Loucy (cell line): ENCODE data around the gene H19.

ENCODE experiments used
- H2AFZ ChIP-seq: fragments of 200-600 bp; sonication (generic); 2 replicates; pipeline ENCODE4 v1.6.0; 2016; ENCODE audit warnings: antibody characterized with exemption, mild to moderate bottlenecking, low read length, moderate library complexity
- H3F3A ChIP-seq: fragments of 200-600 bp; 2 replicates; pipeline ENCODE4 v1.6.0; 2016; ENCODE audit warnings: antibody characterized with exemption, low read depth, mild to moderate bottlenecking
- H3K27me3 ChIP-seq: fragments of 200-600 bp; sonication (generic); 2 replicates; pipeline ENCODE4 v1.6.1; 2014; ENCODE audit warnings: low read length, mild to moderate bottlenecking; ENCODE audit not compliant: insufficient read depth, poor library complexity, severe bottlenecking
- H3K36me3 ChIP-seq: fragments of 200-600 bp; sonication (generic); 2 replicates; pipeline ENCODE4 v1.6.1; 2016; ENCODE audit warnings: low read length; ENCODE audit not compliant: insufficient read depth
- H3K4me1 ChIP-seq: fragments of 200-600 bp; sonication (generic); 2 replicates; pipeline ENCODE4 v1.5.1; 2014; ENCODE audit warnings: low read length, mild to moderate bottlenecking; ENCODE audit not compliant: insufficient read depth, poor library complexity, severe bottlenecking
- H3K4me2 ChIP-seq: fragments of 200-600 bp; sonication (generic); 2 replicates; pipeline ENCODE4 v1.6.0; 2014; ENCODE audit warnings: antibody characterized with exemption, low read length, low read depth, mild to moderate bottlenecking; ENCODE audit not compliant: poor library complexity, severe bottlenecking
- H3K4me3 ChIP-seq: fragments of 200-600 bp; sonication (generic); 2 replicates; pipeline ENCODE4 v1.5.1; 2014; ENCODE audit warnings: low read length, mild to moderate bottlenecking, mixed read lengths; ENCODE audit not compliant: poor library complexity, severe bottlenecking
- H3K79me2 ChIP-seq: fragments of 200-600 bp; sonication (generic); 2 replicates; pipeline ENCODE4 v1.6.1; 2014; ENCODE audit warnings: low read length; ENCODE audit not compliant: insufficient read depth
- H3K9ac ChIP-seq: fragments of 200-600 bp; sonication (generic); 2 replicates; pipeline ENCODE4 v1.6.0; 2014; ENCODE audit warnings: mild to moderate bottlenecking, low read depth, low read length, moderate library complexity; ENCODE audit not compliant: poor library complexity, severe bottlenecking
- H3K9me2 ChIP-seq: fragments of 200-600 bp; sonication (generic); replicated peaks from 2 replicates; pipeline ENCODE4 v1.6.1; 2016; ENCODE audit warnings: low read depth, low read length, mixed read lengths
- H3K9me3 ChIP-seq: fragments of 200-600 bp; sonication (generic); 2 replicates; pipeline ENCODE4 v1.6.1; 2014; ENCODE audit warnings: mild to moderate bottlenecking, antibody characterized with exemption, low read length, low read depth; ENCODE audit not compliant: insufficient read depth
- H4K20me1 ChIP-seq: fragments of 200-600 bp; sonication (generic); 2 replicates; pipeline ENCODE4 v1.6.0; 2014; ENCODE audit warnings: antibody characterized with exemption, low read length, mild to moderate bottlenecking; ENCODE audit not compliant: insufficient read depth, poor library complexity, severe bottlenecking
- EZH2phosphoT487 ChIP-seq: fragments of 200-600 bp; IDR thresholded peaks from 2 replicates; pipeline ENCODE4 v1.6.1; 2018; ENCODE audit warnings: antibody characterized with exemption, mild to moderate bottlenecking, moderate library complexity, borderline replicate concordance
- TF ChIP-seq, protein P1 (sequence below): fragments of 200-600 bp; sonication (generic); conservative IDR thresholded peaks from 2 replicates; pipeline ENCODE4 v1.5.1; 2014; ENCODE audit warnings: mild to moderate bottlenecking, antibody characterized with exemption, low read length

The H19 gene

DNA sequence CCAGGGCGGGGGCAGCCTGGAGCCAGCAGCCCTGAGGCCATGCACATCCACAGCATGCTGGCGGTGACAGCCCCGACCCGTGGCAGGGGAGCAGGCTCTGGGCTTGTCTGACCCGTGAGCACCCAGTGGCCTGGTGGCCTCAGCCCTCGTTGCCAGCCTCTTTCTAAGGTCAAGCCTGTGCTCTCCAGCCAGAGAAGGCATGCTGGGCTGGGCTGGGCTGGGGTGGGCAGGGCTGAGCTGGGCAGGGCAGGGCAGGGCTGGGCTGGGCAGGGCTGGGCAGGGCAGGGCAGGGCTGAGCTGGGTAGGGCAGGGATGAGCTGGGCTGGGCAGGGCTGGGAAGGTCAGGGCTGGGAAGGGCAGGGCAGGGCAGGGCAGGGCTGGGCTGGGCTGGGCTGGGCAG lies 10.6 kb downstream of the H19 start:
- Histone ChIP-seq H3K9me3 (no peaks in the 10 kb centered on the region), H3F3A (no peaks in the 10 kb centered on the region), H3K4me1 (no peaks in the 10 kb centered on the region), H2AFZ (no peak overlapping the region), H3K9ac (no peak overlapping the region), H3K27me3 (no peaks in the 10 kb centered on the region), H3K4me2 (no peak overlapping the region), H4K20me1 (no peaks in the 10 kb centered on the region), H3K9me2 (no peaks in the 10 kb centered on the region), H3K79me2 (no peaks in the 10 kb centered on the region), H3K4me3 (no peak overlapping the region), H3K36me3 (no peaks in the 10 kb centered on the region)
- no peak for TF ChIP-seq EZH2phosphoT487
- TF ChIP-seq, protein P1, sequence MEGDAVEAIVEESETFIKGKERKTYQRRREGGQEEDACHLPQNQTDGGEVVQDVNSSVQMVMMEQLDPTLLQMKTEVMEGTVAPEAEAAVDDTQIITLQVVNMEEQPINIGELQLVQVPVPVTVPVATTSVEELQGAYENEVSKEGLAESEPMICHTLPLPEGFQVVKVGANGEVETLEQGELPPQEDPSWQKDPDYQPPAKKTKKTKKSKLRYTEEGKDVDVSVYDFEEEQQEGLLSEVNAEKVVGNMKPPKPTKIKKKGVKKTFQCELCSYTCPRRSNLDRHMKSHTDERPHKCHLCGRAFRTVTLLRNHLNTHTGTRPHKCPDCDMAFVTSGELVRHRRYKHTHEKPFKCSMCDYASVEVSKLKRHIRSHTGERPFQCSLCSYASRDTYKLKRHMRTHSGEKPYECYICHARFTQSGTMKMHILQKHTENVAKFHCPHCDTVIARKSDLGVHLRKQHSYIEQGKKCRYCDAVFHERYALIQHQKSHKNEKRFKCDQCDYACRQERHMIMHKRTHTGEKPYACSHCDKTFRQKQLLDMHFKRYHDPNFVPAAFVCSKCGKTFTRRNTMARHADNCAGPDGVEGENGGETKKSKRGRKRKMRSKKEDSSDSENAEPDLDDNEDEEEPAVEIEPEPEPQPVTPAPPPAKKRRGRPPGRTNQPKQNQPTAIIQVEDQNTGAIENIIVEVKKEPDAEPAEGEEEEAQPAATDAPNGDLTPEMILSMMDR, result no peak

DNA sequence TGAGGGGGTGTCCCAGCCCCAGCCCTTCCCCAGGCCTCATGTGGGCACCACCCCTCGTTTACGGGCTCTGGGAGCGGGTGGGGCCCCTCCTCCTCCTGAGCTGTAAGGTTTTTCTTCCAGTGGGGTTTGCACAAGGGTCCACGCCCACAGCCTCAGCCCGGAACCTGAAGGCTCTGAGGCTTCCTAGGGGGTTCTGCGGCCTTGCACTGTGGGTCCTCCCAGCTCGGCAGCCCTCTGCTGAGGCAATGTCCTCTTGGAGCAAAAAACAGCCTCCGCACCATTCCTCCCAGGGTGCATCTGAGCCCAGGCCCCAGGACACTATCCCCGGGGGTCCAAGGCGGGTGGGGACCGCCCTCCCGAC lies 14.1 kb downstream of the H19 start:
- no peak overlapping the region for H3K9ac ChIP-seq
- H3K9me3 ChIP-seq, result no peaks in the 10 kb centered on the region
- no peaks in the 10 kb centered on the region for H3K9me2 ChIP-seq
- no peaks in the 10 kb centered on the region for H3K36me3 ChIP-seq
- TF ChIP-seq, protein P1, result no peak
- TF ChIP-seq EZH2phosphoT487, result no peak
- H3K79me2 ChIP-seq, result no peaks in the 10 kb centered on the region
- no peak overlapping the region for H2AFZ ChIP-seq
- H3F3A ChIP-seq, result no peaks in the 10 kb centered on the region
- no peak overlapping the region for H3K4me3 ChIP-seq
- H3K4me2 ChIP-seq, result no peak overlapping the region
- H3K4me1 ChIP-seq, result no peaks in the 10 kb centered on the region
- no peaks in the 10 kb centered on the region for H3K27me3 ChIP-seq
- no peaks in the 10 kb centered on the region for H4K20me1 ChIP-seq

DNA sequence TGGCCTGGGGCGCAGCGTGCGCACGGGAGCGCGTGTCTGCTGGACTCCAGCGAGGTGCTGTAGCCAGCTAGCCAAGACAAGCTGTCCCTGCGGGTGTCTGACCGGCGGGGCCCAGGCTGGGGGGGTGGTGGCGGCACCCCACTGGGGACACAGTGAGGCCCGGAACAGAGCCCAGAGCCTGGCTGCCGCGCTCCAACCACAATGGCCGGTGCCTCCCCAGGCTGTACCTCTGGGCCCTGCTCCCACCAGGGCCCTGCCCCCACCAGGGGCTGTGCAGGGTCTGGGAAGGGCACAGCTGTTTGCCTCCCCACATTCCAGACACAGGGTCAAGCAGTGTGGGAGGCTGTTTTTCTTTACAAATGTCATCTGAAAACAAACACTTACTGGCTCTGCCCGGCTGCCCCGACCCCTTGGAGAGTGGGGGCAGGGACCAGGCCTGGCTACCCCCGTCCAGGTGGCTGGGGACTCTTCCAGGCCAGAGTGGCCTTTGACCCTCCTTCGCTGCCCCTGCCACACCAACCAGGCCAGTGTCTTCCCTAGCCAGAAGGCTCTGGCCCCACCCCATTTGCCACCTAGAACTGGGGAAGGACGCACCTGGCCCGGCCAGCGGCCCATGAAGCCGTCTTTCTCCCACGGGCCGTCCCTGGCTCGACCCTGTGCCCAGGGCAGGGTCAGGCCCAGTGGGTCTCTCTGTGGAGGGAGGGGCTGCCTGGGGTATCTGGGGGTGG lies 14.6 kb downstream of the H19 start:
- TF ChIP-seq EZH2phosphoT487, result no peak
- TF ChIP-seq, protein P1, result no peak
- Histone ChIP-seq H3K9me3 (no peaks in the 10 kb centered on the region), H3K4me3 (no peak overlapping the region), H4K20me1 (no peaks in the 10 kb centered on the region), H3K79me2 (no peaks in the 10 kb centered on the region), H3K9ac (no peak overlapping the region), H3F3A (no peaks in the 10 kb centered on the region), H3K36me3 (no peaks in the 10 kb centered on the region), H3K9me2 (no peaks in the 10 kb centered on the region), H3K4me1 (no peaks in the 10 kb centered on the region), H3K27me3 (no peaks in the 10 kb centered on the region), H3K4me2 (no peak overlapping the region), H2AFZ (no peak overlapping the region)
